ENCODE measurements around the gene MINDY4.

DNA sequence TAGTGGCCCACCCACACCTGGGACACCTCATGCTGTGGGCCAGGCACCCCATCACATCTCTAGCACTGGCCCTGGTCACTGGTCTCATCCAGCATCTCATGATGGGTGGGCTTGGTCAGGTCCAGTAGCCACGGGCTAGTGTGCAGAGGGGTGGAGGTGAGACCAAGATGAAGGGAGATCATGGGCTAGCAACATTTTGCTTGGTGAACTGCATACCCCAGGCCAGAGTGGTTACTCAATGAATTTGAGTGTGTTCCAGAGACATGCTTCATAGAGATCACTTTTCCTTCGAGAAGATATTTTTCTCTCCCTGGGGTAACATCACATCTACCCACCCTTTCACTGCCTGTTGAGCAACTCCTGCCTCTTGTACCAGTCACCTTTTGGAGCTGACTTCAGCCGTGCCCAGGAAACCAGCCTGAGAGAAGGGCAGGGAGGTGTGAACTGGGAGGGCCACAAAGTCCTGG is 44.2 kb downstream of the MINDY4 start:
- TF ChIP-seq CTCF (conservative IDR thresholded peaks at IDR 0.05; ENCODE audit: low read depth, low read length): no peak
- no peak for TF ChIP-seq EZH2 (IDR thresholded peaks at IDR 0.05; ENCODE audit: low read length, unreplicated experiment)

Measured in PC-3 (cell line).